GM18507 (cell line): ENCODE results near the gene LYPD6B.
"Not testable (repeated sequence)": the region's sequence is repeated elsewhere in the genome, so short reads cannot be mapped to it uniquely, and the experiment has no call there.

Source experiments
- DNase-seq: peaks from one replicate; pipeline ENCODE4 v3.0.0; 2011; ENCODE audit warnings: low read depth; ENCODE audit not compliant: insufficient read length; ENCODE audit errors: extremely low spot score
- FAIRE-seq: peaks from 2 replicates; lab custom pipeline; 2011; peaks lifted over from hg19 to GRCh38; lab: Jason Lieb, UNC

Gene LYPD6B

GRCh38 chr2:149221002-149221401 lies 182.5 kb downstream of the LYPD6B start:
- FAIRE-seq = no peak
- no peak for DNase-seq

GRCh38 chr2:149221898-149222297 lies 183.4 kb downstream of the LYPD6B start:
- no peak for FAIRE-seq

GRCh38 chr2:149223472-149224095 lies 185.1 kb downstream of the LYPD6B start:
- DNase-seq = no peak

More at GRCh38 chr2:149221898-149222297, 183.4 kb downstream of the LYPD6B start:
- DNase-seq = no peak

GRCh38 chr2:149224543-149224942 lies 186.0 kb downstream of the LYPD6B start:
- FAIRE-seq (no peak), DNase-seq (no peak)

More at GRCh38 chr2:149223472-149224095, 185.1 kb downstream of the LYPD6B start:
- no peak for FAIRE-seq

- no peak for FAIRE-seq
- no peak for DNase-seq
These were observed 186.9 kb downstream of the LYPD6B start for GRCh38 chr2:149225446-149225845.

- DNase-seq = no peak
- FAIRE-seq = no peak
These were observed 188.3 kb downstream of the LYPD6B start for GRCh38 chr2:149226790-149227189.

- no peak for FAIRE-seq
These were observed 197.4 kb downstream of the LYPD6B start for GRCh38 chr2:149235816-149236375.

GRCh38 chr2:149236410-149236809 lies 197.9 kb downstream of the LYPD6B start:
- FAIRE-seq = no peak

More at GRCh38 chr2:149235816-149236375, 197.4 kb downstream of the LYPD6B start:
- DNase-seq = no peak

GRCh38 chr2:149246186-149246585 lies 207.7 kb downstream of the LYPD6B start:
- FAIRE-seq (no peak), DNase-seq (no peak)

More at GRCh38 chr2:149236410-149236809, 197.9 kb downstream of the LYPD6B start:
- DNase-seq = no peak

GRCh38 chr2:149251436-149251835 lies 212.9 kb downstream of the LYPD6B start:
- not testable (repeated sequence) for FAIRE-seq, DNase-seq

- not testable (repeated sequence) for DNase-seq, FAIRE-seq
These were observed 218.4 kb downstream of the LYPD6B start for GRCh38 chr2:149256877-149257276.

GRCh38 chr2:149258531-149258930 lies 220.0 kb downstream of the LYPD6B start:
- FAIRE-seq = no peak
- DNase-seq = no peak

GRCh38 chr2:149259136-149259535 lies 220.6 kb downstream of the LYPD6B start:
- FAIRE-seq (no peak), DNase-seq (no peak)

- FAIRE-seq (no peak), DNase-seq (no peak)
These were observed 223.2 kb downstream of the LYPD6B start for GRCh38 chr2:149261692-149262091.
